Hematopoietic multipotent progenitor cell treated with erythropoietin and hydrocortisone succinate and interleukin-3 and kit ligand, for 6 days (in vitro differentiated cells): ENCODE data around the gene HK2.
A peak's percentile ranks its signal among the peaks of the same experiment; 100 is the strongest.
"Not testable (repeated sequence)": the region's sequence is repeated elsewhere in the genome, so short reads cannot be mapped to it uniquely, and the experiment has no call there.

ENCODE experiments used
- DNase-seq: peaks from one replicate; pipeline ENCODE4 v3.0.0-alpha.2; 2015

Gene HK2

DNA sequence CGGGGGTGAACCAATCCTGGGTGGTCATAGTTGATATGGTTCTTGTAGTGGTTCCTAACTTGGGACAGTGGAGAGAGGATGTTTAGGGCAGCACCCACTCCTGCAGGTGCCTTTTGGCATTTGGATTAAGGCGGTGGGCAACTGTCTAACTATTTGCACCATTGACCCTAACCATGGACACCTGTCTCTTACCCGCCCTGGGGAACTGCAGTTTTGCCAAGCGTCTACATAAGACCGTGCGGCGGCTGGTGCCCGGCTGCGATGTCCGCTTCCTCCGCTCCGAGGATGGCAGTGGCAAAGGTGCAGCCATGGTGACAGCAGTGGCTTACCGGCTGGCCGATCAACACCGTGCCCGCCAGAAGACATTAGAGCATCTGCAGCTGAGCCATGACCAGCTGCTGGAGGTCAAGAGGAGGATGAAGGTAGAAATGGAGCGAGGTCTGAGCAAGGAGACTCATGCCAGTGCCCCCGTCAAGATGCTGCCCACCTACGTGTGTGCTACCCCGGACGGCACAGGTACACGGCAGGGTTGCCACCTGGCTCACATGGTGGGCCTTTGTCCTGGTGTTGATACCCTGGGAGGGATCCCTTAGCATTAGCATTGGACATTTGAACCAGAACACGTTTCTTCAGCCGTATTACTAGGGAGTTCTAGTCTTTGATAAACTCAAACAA is 46.3 kb downstream of the HK2 start:
- DNase-seq: no peak

DNA sequence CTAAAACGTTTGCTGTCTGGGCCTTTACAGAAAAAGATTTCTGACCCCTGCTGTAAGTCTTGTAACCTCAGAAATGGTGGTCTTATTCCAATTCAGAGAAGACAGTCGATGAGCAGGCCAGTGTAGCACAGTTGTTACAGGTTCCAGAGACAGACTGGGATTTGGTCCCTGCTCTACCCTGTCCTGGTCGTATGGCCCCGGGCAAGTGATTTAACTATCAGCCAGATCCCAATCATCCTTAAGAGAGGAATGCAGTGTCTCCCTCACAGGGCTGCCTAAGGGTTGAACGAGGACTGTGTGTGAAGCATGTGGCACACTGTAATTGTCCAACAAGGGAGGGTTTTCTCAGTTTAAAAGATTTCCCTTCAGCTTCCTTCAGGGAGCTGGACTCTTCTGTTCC is 47.2 kb downstream of the HK2 start:
- DNase-seq: no peak

DNA sequence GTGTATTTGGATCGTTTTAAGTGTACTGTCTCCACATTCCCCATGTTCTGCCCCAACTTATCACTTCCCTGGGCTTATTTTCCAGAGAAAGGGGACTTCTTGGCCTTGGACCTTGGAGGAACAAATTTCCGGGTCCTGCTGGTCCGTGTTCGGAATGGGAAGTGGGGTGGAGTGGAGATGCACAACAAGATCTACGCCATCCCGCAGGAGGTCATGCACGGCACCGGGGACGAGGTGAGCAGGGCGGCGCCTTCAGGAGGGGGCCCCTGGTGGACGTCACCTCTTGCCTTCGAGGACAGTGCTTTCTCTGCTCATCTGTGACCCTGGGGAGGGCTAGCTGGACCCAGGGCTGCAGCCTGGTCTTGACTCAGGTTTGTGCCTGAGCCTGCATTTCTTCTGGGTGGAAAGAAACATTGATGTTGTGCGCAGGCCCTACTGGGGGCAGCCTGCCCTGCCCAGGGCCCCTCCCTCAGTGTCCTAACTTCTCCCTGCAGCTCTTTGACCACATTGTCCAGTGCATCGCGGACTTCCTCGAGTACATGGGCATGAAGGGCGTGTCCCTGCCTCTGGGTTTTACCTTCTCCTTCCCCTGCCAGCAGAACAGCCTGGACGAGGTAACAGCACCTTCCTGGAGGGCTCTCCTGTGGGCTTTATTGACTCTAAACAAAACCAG is 47.8 kb downstream of the HK2 start:
- no peak for DNase-seq

DNA sequence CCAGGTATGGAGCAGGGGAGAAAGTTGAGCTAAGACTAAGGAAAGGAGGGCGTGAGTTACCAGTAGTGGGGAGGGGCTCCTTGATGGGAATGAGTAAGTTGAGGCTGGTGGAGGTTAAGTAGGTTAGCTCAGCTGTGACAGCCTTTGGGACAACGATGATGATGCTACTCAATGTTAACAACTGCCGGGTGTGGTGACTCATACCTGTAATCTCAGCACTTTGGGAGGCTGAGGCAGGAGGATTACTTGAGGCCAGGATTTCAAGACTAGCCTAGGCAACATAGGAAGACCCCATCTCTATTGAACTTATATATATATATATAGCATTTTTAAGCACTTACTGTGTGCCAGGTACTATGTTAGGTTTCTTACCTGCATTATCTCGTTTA is 48.4 kb downstream of the HK2 start:
- no peak for DNase-seq

DNA sequence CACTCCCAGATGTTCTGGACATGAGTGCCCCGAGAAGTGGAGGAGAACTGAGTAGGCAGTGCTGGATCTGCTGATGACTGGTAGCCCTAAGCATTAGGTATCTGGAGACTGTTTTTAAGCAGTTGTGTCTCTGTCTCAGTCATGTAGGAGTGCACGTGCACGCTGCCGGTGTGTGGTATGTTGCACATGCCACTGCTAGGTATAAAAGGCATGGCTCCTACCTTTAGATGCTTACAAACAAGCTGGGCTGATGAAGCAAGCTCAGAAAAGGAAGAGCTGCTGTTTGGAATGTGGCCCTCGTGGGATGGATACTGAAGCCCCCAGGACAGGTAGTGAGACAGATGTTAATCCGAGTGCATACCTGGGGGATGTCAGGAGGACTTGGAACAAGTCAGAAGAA is 49.1 kb downstream of the HK2 start:
- DNase-seq: no peak

DNA sequence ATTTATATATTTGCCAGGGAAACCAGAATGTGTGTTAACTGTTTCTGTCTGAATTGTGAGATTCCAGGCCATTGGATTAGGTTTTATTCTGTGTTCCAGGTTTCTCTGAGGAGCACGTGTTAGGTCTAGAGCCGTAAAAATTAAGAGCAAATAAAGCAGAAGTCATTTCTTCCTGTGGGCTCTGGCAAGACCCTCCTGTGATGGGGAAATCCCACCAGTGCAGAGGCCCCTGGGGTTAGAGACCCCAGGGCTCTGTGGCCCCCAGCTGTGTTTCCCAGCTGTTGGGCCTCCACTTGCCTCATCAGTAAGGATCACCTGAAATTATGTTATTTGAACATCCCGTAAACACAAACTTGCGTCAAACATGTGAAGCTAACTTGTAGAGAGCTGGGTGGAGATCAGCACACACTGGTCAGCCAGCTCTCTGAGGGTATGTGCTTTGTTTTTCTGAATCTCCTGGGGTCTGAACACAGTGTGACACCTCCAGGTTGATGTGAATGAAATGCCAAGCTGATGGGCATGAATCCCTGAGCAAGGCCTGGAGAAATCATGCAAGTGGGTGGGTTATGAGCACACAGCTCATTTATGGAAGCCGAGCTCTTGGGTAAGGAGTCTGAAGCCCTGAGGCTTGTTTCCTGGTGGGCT is 50.3 kb downstream of the HK2 start:
- peak; percentile 24 for DNase-seq

DNA sequence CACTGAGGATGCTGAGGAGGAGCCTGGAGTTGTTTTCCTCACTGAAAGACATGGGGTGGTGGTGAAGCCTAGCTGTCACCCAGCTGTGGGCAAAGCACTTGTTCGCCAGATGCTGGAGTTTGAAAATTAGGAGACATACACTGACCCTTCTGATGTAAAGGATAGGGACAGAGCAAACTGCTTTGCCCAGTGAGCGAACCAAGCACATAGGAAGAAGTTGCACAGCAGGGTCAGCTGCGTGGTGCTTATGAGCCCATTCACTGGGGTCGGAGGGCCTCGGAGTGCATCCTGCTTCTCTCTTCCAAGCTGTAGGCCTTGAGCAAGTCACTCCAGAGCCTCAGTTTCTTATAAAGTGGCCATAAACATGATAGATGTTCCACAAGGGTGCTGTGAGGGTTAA is 50.9 kb downstream of the HK2 start:
- DNase-seq: no peak

DNA sequence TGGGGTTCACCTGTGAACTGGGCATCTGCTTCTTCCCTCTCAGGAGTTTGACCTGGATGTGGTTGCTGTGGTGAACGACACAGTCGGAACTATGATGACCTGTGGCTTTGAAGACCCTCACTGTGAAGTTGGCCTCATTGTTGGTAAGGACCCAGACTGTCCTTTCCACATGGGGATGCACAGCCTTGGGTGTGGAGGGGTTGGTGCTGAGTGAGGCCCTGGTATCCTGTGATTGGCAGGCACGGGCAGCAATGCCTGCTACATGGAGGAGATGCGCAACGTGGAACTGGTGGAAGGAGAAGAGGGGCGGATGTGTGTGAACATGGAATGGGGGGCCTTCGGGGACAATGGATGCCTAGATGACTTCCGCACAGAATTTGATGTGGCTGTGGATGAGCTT is 52.3 kb downstream of the HK2 start:
- no peak for DNase-seq

DNA sequence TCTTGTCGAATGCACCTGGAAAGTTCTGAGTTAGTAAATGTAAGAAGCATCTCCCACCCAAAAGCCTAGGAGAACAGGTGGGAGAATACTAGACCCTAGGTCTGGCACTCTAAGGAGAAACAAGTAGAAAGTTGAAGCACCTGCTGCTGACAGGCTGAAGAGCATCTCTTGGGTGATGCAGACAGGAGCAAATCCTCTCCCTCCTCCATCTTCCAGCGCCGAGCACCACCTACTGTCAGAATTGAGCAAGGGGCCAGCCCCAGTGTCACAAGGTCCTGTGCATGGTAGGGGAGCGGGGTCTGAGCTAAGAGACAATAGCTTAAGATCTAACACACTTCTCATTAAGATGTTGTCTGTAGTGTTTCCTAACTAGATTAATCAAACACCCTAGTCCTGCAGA is 52.9 kb downstream of the HK2 start:
- no peak for DNase-seq

DNA sequence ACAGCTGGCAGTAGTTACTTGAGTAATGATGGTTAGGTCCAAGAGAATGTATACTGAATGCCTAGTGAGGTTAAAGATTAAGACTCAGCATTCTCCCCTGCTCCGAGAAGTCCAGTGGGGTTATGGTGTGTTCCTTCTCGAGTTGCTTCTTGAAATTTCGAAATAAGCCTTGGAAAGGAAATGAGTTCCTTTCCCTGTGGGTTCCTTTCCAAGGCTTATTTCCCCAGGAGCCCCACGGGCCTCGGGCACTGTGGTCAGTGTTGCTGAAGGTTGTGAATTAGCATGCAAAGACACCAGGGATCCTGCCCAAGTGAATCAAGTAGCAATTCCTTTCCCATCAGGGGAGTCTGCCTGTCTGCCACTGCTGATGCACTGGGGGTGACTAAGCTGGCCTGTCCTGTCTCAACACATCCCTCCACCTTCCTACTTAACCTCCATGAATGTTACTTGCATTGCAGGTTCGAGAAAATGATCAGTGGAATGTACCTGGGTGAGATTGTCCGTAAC is 53.6 kb downstream of the HK2 start:
- no peak for DNase-seq

DNA sequence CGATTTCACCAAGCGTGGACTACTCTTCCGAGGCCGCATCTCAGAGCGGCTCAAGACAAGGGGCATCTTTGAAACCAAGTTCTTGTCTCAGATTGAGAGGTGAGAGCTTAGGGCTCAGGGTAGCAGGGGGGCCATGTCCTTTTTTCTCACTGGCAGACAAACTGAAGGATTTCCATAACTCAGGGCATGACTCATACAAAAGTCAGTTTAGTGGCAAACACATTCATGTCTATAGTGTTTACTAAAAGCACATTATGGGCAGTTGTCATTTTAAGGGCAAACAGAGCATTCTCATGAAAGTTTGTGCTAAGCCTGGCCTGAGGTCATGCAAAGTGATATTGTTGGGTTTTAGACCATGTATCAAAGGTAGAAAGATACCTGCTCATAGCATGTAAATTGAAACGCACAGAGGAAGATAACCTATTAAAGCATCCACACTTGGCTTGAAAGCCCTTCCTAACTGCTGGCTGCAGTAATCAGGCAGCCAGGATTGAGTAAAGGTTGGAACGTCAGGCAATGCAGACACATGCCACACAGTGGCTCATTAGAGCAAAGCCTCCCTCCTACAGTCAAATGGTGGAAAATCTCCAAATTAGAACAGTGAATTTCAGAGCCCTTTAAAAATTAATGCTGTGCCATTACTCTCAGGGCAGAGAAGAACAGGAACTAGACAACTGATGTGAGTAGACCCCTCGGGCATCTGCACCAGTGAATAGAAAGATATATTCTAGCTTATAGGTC is 54.2 kb downstream of the HK2 start:
- DNase-seq: no peak

DNA sequence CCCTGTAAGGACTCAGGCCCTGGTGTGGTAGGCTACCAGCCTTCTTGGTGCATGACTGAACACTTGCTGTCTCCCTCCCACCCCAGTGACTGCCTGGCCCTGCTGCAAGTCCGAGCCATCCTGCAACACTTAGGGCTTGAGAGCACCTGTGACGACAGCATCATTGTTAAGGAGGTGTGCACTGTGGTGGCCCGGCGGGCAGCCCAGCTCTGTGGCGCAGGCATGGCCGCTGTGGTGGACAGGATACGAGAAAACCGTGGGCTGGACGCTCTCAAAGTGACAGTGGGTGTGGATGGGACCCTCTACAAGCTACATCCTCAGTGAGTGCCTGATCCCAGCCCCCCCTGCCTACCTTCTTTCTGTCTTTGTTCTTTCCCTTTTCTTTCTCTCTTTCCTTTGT is 55.2 kb downstream of the HK2 start:
- no peak for DNase-seq

DNA sequence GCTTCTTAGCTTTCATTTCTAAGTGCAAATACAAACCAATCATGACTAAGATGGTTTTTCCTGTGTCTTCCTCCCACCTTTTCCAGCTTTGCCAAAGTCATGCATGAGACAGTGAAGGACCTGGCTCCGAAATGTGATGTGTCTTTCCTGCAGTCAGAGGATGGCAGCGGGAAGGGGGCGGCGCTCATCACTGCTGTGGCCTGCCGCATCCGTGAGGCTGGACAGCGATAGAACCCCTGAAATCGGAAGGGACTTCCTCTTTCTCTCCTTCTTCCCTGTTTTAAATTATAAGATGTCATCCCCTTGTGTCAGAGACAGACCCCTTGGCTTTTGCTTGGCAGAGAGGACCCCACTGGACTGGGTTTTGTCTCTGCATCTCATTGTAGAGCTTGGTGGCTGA is 56.8 kb downstream of the HK2 start:
- DNase-seq: no peak

DNA sequence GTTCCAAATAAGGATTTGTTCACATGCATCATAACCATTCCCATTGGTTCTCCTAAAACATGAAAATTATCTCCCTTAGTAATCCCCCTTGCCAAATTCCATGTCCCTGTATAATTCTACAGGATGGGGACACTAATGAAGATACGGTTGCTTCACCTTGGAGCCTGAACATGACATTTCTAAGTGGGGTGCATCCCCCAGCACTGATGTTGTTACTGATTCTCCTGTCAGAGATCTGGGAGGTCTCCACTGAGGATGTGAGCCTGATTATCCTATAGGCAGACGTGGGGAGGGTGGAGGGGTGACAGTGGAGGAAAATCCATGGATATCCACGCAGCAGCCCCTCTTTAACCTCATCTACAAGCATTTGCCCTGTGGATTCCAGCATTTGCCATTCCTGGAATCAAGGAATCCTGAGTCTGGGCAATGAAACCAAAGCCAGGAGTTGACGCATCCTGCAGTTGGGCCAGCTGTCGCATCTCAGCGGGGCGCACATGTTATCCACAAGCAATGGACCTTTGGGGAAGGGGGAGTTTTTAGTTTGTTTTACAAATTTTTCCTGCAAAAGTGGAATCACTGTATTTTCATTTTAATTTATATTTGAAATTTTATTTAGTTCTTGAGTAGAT is 57.3 kb downstream of the HK2 start:
- DNase-seq: no peak

DNA sequence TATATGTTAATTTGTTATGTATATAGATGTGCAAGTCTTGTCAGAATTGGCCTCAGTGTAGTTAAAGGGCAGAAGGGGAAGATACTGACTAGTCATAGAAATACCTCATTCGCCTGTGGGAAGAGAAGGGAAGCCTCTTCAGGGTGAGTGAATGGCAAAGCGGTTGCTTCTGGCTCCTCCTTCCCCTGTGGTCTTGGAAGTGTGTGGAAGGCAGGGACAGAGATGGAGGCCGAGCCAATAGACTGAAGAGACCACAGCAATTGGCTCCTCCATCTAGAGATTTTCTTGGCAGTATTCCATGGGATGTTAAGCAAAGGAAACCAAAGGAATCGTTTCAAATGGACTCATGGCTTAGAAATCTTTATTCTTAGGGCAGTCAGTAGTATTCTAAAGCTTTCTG is 57.9 kb downstream of the HK2 start:
- not testable (repeated sequence) for DNase-seq

DNA sequence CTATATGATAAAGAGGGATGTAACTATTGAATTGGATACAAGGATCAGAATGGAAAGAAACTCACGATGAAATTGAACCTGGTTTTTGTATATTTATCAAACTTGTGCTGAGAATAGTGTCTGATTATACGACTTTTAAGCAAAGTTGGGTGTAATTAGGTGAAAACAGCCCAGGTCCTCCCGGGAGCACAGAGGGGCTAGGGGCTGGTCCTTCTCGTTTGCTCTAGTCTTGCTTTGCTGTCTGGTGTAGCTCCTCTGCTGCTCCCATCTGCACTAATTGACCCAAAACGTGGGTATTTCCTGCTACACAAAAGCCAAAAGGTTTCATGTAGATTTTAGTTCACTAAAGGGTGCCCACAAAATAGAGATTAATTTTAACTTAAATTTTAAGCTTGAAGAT is 58.7 kb downstream of the HK2 start:
- DNase-seq: no peak

DNA sequence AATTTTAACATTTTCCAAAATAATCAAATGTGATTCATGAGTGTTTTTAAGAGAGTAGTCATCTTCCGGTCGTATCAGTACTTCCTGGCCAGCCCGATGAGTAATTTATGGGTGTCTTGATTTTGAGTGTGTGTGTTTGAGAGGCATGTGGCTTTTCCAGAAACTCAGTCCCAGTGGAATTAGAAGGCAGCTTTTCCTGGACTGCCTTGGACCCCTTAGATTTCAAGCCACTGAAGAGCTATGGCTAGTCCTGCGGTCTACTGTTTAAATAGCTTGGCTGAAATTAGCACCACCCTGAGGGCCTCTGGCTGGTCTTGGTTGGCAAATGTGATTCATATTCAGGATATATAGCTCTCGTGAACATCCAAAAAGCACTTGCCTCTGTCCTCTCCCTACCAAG is 59.4 kb downstream of the HK2 start:
- no peak for DNase-seq

DNA sequence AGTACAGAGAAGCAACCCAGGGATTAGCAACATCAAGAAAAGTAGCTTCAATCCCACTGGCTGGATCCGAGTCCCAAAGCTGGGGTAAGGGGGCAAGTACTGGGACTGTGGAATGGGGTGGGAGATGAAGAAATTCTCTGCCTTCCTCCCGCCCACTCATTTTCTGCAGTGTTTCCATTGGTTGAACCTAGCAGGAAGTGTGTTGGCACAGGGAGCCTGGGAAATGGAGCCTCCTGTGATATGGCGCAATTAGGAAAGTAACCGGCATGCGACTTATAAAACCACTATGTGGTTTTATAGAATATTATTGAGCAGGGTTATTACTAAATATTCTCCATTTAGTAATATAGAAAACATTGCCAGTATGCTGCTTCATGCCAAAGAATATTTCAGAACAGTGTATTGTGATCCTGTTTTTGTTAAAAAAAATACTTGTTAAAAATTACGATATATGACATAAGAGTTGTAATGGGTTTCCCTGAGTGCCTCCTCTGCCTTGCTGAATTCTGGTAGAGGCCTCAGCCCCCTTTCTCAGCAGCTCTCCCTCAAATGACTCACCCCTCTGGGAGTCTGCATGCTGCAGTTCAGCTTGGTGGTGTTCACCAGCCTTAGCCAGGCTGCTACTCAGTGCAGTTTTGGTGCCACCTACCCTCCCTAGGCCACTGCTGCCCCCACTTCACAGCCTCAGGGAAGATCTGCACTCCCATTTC is 60.5 kb downstream of the HK2 start:
- DNase-seq: no peak

DNA sequence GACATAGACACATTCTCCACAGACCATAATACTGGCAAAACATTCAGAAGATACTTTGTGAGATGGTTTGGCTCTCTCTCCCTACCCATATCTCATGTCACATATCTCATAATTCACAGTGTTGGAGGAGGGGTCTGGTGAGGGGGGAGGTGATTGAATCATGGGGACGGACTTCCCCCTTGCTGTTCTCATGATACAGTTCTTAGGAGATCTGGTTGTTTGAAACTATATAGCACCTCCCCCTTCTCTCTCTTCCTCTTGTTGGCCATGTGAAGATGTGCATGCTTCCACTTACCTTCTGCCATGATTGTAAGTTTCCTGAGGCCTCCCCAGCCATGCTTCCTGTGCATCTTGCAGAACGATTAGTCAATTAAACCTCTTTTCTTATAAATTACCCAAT is 61.1 kb downstream of the HK2 start:
- no peak for DNase-seq

DNA sequence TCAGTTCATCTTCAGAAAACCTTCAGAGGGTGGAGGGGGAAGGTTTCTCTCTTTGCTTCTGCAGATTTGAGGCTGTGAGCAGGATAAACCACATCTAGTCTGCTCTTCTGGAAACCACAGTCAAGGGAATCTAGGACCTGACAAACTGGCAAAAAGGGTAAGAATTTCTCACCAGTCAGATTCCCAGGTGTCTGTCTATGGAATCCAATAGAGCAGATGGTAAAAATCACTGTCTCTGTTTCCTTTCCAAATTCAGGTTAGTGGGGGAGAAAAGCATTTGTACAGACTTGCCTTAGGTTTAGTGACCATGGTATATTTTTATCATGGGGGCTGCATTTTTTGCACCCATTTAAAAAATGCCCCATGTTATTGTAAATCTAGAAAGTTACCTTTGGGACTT is 62.3 kb downstream of the HK2 start:
- no peak for DNase-seq

DNA sequence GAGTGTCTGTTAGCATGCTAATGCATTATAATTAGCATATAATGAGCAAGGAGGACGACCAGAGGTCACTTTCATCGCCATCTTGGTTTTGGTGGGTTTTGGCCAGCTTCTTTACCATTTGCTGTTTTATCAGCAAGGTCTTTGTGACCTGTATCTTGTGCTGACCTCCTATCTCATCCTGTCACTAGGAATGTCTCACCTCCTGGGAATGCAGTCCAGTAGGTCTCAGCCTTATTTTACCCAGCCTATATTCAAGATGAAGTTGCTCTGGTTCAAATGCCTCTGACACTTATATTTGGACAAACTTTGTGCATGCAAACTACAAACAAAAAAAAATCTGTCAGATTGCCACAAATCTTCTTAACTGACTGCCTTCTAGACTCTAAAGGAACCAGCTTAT is 66.3 kb downstream of the HK2 start:
- DNase-seq: not testable (repeated sequence)

DNA sequence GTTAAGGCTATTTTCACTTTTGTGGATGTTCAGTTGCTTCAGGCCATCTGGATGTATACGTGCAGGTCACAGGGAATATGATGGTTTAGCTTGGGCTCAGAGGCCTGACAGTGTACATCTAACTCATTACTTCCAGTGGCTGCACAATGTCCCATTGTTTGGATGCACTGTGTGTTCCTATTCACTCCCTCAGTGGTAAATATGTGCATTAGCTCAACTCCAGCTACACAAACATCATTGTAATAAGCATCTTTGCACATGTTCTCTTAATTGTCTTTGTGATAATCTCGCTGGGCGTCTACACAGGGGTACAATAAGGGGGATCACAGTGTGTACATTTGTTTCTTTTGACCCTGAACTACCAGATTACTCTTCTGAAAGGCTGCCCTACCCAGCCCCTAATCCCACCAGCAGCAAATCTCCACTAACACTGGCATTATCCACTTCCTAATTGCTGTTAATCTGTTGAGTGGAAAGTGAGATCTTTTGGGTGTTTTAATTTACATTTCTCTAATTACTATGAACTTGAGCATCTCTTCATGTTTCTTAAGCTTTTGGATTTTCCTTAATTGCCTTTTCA is 68.4 kb downstream of the HK2 start:
- no peak for DNase-seq
